Dermis microvascular lymphatic vessel endothelial cell (primary cell): ENCODE data around the gene NUDT8. TPM values are rescaled to one million over a fixed set of nuclear protein-coding genes. Genes with fewer than 3 reads are reported as not detected.
"Not testable (repeated sequence)": the region's sequence is repeated elsewhere in the genome, so short reads cannot be mapped to it uniquely, and the experiment has no call there.

Experiments used
- DNase-seq, 2 donors: peaks; one replicate each; pipeline versions ENCODE4 v3.0.0 to v3.0.0-alpha.2; 2010; ENCODE audit warnings: low read depth in 2 of 2
- total RNA-seq: library from RNA; depleted of rRNA; stranded (reverse); fragments of >200 nt; gene quantifications from 2 replicates; pipeline ENCODE4 v1.2.1, GENCODE V29; 2014

Gene NUDT8
- total RNA-seq, 1 donor from 2014 or later: 15.5 TPM

- DNase-seq: no peak
Observed at GRCh38 chr11:67613313-67613959, 16.3 kb downstream of the NUDT8 start.

GRCh38 chr11:67612751-67613150 is 17.0 kb downstream of the NUDT8 start:
- no peak for DNase-seq

- no peak for DNase-seq
Observed at GRCh38 chr11:67611704-67612587, 17.8 kb downstream of the NUDT8 start.

GRCh38 chr11:67611165-67611564 is 18.6 kb downstream of the NUDT8 start:
- no peak for DNase-seq

- no peak for DNase-seq
Observed at GRCh38 chr11:67610302-67610868, 19.4 kb downstream of the NUDT8 start.

GRCh38 chr11:67609316-67609715 is 20.4 kb downstream of the NUDT8 start:
- DNase-seq: no peak

GRCh38 chr11:67608486-67608885 is 21.3 kb downstream of the NUDT8 start:
- no peak for DNase-seq

GRCh38 chr11:67607507-67607906 is 22.2 kb downstream of the NUDT8 start:
- DNase-seq: no peak

- DNase-seq: peak; percentile 78 to 94
Observed at GRCh38 chr11:67606492-67607295, 23.0 kb downstream of the NUDT8 start, which contains the start of gene NDUFV1. Gene NDUFV1 (plus strand): TSS chr11:67606936. CDS start chr11:67607005, 69 bp downstream.

GRCh38 chr11:67606093-67606491 is 23.6 kb downstream of the NUDT8 start:
- DNase-seq: no peak

- DNase-seq: no peak
Observed at GRCh38 chr11:67605231-67606011, 24.3 kb downstream of the NUDT8 start.

- no peak for DNase-seq
Observed at GRCh38 chr11:67604815-67605214, 24.9 kb downstream of the NUDT8 start.

GRCh38 chr11:67604119-67604518 is 25.6 kb downstream of the NUDT8 start:
- DNase-seq: not testable (repeated sequence)

GRCh38 chr11:67601098-67601497 is 28.6 kb downstream of the NUDT8 start:
- no peak for DNase-seq

- DNase-seq: no peak
Observed at GRCh38 chr11:67600324-67601029, 29.3 kb downstream of the NUDT8 start.

GRCh38 chr11:67599149-67599548 is 30.6 kb downstream of the NUDT8 start:
- no peak for DNase-seq

- not testable (repeated sequence) for DNase-seq
Observed at GRCh38 chr11:67597963-67598362, 31.8 kb downstream of the NUDT8 start.

GRCh38 chr11:67597458-67597857 is 32.3 kb downstream of the NUDT8 start:
- DNase-seq: not testable (repeated sequence)

- no peak for DNase-seq
Observed at GRCh38 chr11:67596753-67597300, 32.9 kb downstream of the NUDT8 start.

GRCh38 chr11:67594480-67594879 is 35.3 kb downstream of the NUDT8 start:
- no peak for DNase-seq
